ELF-1 (cell line): ENCODE measurements around the gene GBX2.

Experiments used
- DNase-seq: peaks from one replicate; pipeline ENCODE4 v3.0.0-alpha.2; 2016; ENCODE audit warnings: low read depth, low spot score

GBX2 gene

GRCh38 chr2:236180831-236181453 is 12.8 kb upstream of the GBX2 start:
- DNase-seq, result peak; percentile 83

DNA sequence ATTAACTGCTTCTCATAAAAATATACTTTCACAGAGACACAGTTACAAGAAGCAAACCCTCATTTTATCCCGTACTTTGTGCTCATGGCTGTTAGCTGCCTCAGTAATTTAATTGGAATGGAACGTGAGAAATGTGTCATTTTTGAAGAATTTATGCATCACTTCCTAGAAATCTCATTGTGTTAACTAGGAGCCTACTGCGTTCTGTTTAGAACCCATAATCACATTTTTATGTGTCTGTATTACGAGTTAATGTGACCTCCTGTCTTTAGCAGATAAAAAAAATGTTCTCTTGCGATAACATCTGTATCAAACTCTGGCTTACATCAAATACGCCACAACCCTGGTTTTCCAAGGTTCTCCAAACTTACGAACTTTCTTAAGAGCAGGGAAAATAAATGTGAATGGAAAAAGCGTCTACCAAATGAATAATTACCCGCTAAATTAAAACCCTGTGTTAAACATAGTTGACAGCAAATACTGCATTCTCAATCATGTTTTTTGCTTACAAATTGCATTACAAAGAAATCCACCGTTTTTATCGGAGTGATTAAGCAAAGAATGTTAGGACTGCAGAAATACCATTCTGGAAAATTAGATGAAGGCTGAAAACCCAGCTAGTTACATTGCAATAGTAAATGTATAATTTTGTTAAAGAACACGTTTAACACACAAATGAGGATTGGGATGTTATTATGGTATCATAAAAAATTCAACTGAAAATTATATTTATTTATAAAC is 12.1 kb upstream of the GBX2 start:
- no peak for DNase-seq

DNA sequence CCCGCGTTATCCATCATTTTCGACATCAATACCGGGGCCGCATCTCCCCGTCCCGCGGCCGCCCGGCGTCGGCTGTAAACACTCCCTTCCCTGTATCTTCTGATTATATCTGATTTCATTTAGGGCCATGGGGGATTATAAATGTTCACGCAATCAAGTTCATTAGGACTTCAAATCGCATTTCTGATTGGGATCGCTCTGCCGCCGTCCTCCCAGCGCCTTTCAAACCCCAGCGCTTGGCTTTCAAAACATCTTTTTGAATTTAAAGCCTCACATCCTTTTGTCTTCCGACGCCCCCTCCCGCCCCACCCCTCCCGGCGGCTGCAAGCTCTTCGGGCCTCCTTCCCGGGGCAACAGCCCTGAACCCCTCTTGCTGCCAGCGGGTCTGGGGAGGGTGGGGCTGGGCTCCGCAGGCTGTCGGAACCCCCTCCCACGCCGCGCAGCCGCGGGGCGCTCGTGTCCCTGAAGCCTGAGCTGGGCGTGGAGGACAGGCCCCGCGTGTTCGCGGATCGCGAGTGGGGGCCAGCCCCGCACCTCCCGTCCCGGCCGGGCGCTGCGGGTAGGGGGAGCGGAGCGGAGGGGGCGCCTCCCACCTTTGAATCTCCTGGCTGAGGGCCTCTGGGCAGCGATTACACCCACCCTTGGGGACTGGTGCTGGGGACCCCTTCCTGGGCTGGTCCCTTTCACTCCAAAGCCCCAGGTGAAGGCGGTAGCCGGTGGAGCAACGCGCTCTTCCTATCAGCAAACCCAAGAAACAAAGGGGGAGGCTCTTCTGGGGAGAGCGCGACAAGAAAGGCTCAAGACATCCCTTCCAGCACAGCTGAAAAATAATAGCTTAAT is 11.3 kb upstream of the GBX2 start:
- DNase-seq, result peak; percentile 44

DNA sequence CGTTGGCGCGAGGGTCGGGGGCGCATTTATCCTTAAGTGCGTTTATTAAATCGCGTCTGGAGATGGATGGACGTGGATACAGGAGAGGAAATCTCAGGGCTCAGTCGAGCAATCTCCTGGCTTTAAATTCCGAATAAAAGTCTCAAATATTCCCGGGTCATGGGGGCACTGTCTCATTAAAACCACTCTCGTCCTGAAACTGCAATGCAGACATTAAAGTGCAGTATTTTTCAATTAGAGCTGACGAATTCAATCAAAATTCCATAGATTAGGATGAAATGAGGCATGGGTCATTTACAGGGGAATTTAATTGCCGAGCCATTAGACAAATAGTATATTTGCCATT is 10.7 kb upstream of the GBX2 start:
- no peak for DNase-seq

DNA sequence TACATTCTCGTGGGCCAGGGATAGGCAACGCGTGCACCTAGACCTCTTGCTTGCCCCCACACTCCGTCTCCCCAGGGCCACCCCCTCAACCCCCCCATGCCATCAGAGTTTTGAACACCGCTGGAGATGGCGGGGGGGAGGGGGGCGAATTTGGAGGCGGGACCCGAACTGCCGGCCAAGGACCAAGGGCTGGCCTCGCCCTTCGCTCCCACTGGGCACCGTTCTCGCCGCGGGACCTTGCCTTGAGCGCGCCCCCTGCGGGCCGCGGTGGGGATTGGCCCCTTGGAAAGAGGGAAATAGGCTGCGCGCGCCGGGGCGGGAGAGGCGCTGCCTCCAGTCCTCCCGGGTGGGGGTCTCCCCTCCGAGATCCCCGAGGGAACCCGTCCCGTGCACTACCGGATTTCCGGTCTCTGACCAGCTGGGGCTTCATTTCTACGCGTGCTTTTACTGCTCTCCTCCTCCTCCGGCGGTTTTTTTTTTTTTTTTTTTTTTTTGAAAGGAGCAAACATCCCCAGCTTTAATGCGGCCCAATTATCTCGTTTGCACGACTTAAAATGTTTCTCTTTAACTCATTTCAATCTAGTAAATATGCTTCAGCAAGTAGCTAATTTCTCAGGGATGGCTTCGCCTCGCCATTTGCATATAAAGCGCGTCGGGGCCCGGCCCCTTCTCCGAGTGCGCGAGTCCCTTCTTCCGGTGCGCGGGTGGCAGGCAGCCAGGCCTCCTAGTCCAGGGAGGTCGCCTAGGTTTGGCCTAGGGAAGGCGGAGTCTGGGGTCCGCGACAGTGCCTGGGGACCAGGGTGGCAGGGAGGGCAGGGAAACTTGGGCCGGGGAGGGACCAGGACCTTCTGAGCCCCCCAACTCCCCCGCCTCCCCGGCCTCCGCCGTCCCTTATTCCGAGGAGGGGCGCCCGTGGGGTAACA is 10.0 kb upstream of the GBX2 start:
- peak; percentile 94 for DNase-seq

DNA sequence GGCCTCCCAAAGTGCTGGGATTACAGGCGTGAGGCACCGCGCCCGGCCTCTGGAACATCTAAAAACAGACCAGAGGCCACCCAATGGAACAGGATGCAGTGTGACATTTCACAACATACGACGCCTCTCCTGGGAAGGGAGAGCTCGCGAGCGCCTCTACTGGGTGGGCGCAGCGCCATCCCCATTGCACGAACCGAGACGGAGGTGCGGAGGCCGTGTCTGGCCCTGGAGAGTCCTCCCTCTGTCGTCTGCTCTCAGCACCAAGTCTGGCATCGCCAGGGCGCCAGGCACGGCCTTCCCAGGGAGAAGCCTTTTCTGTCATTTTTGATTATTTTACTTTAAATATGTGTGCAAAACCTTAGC is 9.4 kb upstream of the GBX2 start:
- peak; percentile 94 for DNase-seq

- DNase-seq, result no peak
These were observed 8.8 kb upstream of the GBX2 start for GRCh38 chr2:236176951-236177350.

- DNase-seq, result peak; percentile 80
These were observed 8.2 kb upstream of the GBX2 start for GRCh38 chr2:236176417-236176816.

GRCh38 chr2:236175548-236176150 is 7.5 kb upstream of the GBX2 start:
- DNase-seq, result peak; percentile 48

DNA sequence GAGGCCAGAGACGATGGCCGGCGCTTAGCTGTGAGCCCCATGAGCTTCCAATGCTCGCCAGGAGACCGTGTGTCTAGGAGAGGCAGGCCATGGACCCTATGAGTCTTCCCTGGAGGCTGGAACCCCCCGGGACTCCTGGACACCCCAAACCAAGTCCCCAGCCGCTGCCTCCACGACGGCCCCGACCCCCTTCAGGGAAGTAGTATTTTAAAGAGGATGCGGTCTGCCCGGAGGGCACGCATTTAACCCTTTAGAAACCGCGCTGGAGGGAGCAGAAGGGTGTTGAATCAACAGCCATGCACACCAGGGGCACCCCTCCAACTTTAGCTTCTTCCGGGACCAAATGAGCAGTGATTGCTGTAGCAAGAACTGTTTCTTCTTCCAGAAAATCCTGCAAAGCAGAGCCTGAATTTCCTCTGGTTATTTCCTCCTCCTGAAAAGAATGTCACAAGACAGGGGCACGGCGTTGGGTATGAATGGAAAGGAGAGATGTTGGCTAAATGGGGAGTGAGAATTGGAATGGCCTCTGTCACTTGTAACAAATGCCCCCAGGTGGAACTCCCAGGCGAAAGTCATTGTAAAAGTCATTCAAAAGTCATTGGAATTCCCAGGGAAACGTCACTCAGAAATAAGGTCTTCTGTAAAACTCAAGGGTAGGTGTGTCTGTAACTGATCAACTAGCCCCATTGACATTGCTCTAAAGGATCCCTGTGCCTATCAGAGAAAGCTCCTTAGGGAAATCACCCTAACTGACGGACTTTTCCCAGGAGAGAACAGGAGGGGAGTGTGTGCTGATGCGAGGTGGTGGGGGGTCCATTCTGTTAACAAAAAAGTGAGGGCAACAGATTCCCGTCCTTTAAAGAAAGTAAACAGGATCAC is 5.8 kb upstream of the GBX2 start:
- DNase-seq, result peak; percentile 72

DNA sequence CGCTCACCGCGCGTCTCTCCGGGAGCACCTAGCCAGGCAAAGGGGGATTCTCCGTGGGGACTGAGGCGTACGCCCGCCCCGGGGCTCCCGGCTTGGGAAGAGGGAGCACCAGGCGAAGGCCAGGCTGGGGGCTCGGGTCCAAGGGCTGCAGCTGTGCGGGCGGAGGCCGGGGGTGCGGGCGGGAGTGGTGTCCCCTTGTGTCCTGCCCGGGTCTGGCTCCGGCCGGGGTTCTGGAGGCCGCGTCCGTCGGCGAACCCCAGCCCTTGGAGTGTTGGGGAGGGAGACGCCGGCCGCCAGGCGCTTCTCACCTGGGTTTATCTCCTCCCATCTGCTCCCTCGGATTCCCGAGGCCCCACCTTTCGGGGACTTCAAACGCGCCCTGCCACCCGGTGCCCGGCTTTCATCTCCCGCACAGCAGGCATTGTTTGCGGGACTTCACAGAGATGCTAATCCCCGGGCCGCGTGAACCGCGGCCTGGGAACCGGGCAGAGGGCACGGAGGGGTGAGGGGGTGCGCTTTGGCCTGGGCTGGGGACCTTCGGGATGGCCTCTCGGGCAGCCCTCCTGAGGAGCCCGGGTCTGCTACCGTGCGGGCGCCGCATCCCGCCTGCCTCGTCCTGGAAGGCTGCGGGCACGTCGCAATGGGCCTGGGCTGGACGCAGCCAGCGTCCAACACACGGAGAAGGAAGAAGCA is 5.0 kb upstream of the GBX2 start:
- peak; percentile 44 for DNase-seq

- DNase-seq, result peak; percentile 62
These were observed 4.3 kb upstream of the GBX2 start for GRCh38 chr2:236172255-236173035.

- DNase-seq, result peak; percentile 60
These were observed 3.6 kb upstream of the GBX2 start for GRCh38 chr2:236171680-236172254.

DNA sequence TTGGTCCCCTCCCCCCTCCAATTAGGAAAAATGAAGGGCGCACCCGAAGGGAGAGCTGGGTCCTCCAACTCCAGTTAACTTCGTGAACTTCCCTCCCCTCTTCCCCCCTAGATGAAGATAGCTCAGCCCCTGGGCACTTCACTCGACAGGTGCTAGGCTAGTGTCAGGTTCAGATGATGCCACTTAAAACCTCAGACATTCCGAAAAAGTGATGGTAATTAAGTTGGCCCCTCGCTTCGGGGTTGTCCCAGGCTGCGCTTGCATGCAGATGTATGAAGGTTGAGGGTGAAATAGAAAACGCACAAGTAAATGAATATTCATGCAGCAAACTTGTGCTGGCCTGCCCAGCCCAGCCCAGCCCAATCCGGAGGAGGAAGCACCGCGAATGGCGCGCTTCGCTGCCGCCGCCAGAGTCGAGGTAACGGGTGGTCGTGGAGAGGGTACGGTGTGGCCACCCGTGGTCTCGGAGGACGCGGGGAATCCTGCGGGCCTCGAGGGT is 3.0 kb upstream of the GBX2 start:
- no peak for DNase-seq

DNA sequence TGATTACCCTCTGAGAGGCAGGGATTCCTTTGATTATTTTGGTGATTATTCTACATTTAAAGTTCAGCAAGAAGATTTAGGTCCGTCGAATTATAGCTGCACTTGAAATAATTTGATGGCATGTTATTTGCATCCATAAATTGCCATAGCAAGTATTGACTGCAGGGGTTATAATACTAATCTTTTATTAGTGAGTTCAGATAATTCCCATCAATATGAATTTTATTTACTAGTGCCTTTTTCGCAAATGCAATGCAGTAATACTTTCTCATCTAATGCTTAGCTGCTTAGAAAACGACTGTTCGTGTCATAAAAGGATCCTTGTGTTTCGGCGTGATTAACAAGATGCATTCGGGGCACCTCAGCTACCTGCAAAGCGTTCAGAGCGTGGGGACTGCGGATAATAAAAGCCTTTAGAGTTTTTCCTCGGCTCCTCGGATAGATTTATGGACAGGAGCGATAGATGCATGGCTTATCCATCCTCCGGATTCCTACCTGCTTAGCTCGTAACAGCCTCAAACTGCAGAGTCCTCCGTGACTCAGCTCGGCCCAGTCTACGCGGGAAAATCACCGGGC is 2.5 kb upstream of the GBX2 start:
- DNase-seq, result peak; percentile 27

GRCh38 chr2:236169741-236170589 is 1.8 kb upstream of the GBX2 start:
- peak; percentile 51 for DNase-seq

DNA sequence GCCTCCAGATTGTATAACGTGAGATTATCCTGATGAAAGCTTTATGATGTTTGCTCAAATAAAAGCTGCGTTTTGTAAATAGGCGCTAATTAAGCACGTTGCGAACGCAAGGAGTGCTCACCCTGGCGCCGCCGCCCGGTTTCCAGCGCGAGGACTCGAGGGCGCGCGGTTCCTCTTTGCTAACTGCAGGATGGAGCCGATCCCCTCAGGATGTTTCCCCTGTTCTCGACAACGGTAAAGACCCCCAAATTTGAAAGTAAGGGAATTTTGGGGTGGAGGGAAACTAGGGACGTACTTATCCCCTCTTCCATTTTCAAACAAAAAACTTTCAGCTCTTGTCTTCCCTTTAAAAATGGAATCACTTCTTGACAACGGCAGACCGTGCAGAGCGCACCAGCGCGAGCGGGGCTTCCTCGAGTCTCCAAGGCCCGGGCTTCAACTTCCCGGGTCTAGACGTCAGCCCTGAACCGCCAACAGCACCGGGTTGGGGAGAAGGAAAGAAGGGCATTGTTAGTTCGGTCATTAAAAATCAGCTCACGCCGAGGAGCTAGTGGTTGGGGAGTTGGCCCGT is 1.1 kb upstream of the GBX2 start:
- peak; percentile 75 for DNase-seq
